Measurements from ENCODE around the gene PTPN22. TPM values are rescaled to one million over a fixed set of nuclear protein-coding genes. Genes with fewer than 3 reads are reported as not detected.

PTPN22 gene
- total RNA-seq, 1 experiment from 2014 or later = 0.89 TPM

DNA sequence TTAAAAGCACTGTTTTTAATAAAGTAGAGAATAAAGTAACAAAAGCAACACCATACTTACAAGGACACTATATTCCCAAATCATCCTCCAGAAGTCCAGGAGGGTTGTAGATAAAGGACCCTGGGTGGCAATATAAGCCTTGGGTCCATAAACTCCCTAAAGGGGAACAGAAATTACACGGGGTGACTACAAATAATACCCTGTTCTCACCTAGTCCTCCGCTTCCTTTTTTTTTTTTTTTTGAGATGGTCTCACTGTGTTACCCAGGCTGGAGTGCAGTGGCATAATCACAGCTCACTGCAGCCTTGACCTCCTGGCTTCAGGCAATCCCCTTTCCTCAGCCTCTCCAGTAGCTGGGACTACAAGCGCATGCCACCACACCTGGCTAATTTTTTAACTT, 13.1 kb downstream of the PTPN22 start:
- Mint-ChIP-seq H3K36me3 (ENCODE audit: insufficient read depth, unreplicated experiment) (no peaks in the 10 kb centered on the region), H3K4me3 (ENCODE audit: unreplicated experiment) (no peak overlapping the region), H3K9me3 (ENCODE audit: unreplicated experiment) (no peaks in the 10 kb centered on the region), H3K4me1 (ENCODE audit: insufficient read depth, unreplicated experiment) (peaks cover 23% of the 10 kb centered on the region), H3K27ac (ENCODE audit: low read depth, unreplicated experiment) (no peak overlapping the region), H3K27me3 (ENCODE audit: insufficient read depth, unreplicated experiment) (no peaks in the 10 kb centered on the region)
- no peak for DNase-seq (ENCODE audit: unreplicated experiment)
- ChIA-PET CTCF (interaction anchor here (0.6 to 1.2 kb wide), 2 partner anchors 23 to 27 kb away, joined by 3 read pairs; no protein-coding TSS in a partner anchor), POLR2A (no interaction called here)
- TF ChIP-seq, protein P1, sequence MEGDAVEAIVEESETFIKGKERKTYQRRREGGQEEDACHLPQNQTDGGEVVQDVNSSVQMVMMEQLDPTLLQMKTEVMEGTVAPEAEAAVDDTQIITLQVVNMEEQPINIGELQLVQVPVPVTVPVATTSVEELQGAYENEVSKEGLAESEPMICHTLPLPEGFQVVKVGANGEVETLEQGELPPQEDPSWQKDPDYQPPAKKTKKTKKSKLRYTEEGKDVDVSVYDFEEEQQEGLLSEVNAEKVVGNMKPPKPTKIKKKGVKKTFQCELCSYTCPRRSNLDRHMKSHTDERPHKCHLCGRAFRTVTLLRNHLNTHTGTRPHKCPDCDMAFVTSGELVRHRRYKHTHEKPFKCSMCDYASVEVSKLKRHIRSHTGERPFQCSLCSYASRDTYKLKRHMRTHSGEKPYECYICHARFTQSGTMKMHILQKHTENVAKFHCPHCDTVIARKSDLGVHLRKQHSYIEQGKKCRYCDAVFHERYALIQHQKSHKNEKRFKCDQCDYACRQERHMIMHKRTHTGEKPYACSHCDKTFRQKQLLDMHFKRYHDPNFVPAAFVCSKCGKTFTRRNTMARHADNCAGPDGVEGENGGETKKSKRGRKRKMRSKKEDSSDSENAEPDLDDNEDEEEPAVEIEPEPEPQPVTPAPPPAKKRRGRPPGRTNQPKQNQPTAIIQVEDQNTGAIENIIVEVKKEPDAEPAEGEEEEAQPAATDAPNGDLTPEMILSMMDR (IDR thresholded peaks at IDR 0.05; ENCODE audit: unreplicated experiment) = no peak
- intact Hi-C loops (cut with micrococcal nuclease) = no loop called here
- no TSS peak for BruUV-seq (replicated peaks)

DNA sequence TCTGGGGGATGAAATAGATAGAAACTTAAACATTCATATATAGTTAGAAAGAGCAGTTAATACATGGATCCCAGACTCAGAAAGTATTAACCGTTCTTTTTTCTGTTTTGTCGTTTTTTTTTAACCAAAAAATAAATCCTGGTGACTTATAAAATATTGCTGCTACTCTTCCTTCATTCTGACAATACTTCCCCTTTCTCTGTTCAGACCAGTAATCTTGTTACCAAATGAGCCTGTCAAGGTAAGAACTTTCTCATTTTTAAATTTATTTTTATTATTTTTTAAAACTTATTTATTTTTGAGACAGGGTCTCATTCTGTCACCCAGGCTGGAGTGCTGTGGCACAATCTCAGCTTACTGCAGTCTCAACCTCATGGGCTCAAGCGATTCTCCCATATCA, 13.7 kb downstream of the PTPN22 start:
- H3K27me3 Mint-ChIP-seq (ENCODE audit: insufficient read depth, unreplicated experiment) = no peaks in the 10 kb centered on the region
- intact Hi-C loops (cut with micrococcal nuclease) = no loop called here
- TF ChIP-seq, protein P1 (IDR thresholded peaks at IDR 0.05; ENCODE audit: unreplicated experiment) = no peak
- DNase-seq (ENCODE audit: unreplicated experiment) = no peak
- no peak overlapping the region for H3K27ac Mint-ChIP-seq (ENCODE audit: low read depth, unreplicated experiment)
- BruUV-seq (replicated peaks) = no TSS peak
- peaks cover 23% of the 10 kb centered on the region for H3K4me1 Mint-ChIP-seq (ENCODE audit: insufficient read depth, unreplicated experiment)
- CTCF ChIA-PET = interaction anchor here (0.6 to 2.6 kb wide), 2 partner anchors 12 to 28 kb away, joined by 3 to 9 read pairs; no protein-coding TSS in a partner anchor
- no peak overlapping the region for H3K4me3 Mint-ChIP-seq (ENCODE audit: unreplicated experiment)
- POLR2A ChIA-PET = no interaction called here
- no peaks in the 10 kb centered on the region for H3K9me3 Mint-ChIP-seq (ENCODE audit: unreplicated experiment)
- no peaks in the 10 kb centered on the region for H3K36me3 Mint-ChIP-seq (ENCODE audit: insufficient read depth, unreplicated experiment)

DNA sequence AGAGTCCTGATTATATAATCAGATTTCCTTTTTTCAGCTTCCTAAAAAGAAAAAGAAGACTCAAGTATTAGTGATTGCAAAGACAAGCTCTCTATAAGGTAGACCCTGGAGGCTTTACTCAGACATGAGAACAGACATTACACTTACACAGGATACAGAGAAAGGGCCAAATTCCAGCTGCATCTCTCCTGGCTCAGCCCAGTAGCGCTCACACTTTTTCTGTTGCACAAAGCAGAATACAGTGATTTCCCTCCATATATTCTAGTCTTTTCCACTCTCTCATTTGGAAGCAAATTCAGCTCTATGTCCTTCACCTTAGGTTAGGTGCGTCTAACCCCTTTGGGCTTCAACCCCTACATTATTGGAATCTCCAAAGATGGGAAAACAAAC, 15.1 kb downstream of the PTPN22 start:
- TF ChIP-seq, protein P1 (IDR thresholded peaks at IDR 0.05; ENCODE audit: unreplicated experiment) = no peak
- no peaks in the 10 kb centered on the region for H3K36me3 Mint-ChIP-seq (ENCODE audit: insufficient read depth, unreplicated experiment)
- DNase-seq (ENCODE audit: unreplicated experiment) = no peak
- H3K27me3 Mint-ChIP-seq (ENCODE audit: insufficient read depth, unreplicated experiment) = no peaks in the 10 kb centered on the region
- BruUV-seq (replicated peaks) = no TSS peak
- ChIA-PET CTCF (interaction anchor here (0.8 to 2.6 kb wide), 3 partner anchors 13 to 25 kb away, joined by 3 to 9 read pairs (median 5); no protein-coding TSS in a partner anchor), POLR2A (interaction anchor here (0.6 to 1.6 kb wide), 2 partner anchors 11 to 812 kb away, joined by 5 read pairs; no protein-coding TSS in a partner anchor)
- intact Hi-C loops (cut with micrococcal nuclease) = no loop called here
- H3K27ac Mint-ChIP-seq (ENCODE audit: low read depth, unreplicated experiment) = peak overlapping the region; percentile 19
- H3K4me3 Mint-ChIP-seq (ENCODE audit: unreplicated experiment) = no peak overlapping the region
- H3K4me1 Mint-ChIP-seq (ENCODE audit: insufficient read depth, unreplicated experiment) = peaks cover 18% of the 10 kb centered on the region
- H3K9me3 Mint-ChIP-seq (ENCODE audit: unreplicated experiment) = no peaks in the 10 kb centered on the region

DNA sequence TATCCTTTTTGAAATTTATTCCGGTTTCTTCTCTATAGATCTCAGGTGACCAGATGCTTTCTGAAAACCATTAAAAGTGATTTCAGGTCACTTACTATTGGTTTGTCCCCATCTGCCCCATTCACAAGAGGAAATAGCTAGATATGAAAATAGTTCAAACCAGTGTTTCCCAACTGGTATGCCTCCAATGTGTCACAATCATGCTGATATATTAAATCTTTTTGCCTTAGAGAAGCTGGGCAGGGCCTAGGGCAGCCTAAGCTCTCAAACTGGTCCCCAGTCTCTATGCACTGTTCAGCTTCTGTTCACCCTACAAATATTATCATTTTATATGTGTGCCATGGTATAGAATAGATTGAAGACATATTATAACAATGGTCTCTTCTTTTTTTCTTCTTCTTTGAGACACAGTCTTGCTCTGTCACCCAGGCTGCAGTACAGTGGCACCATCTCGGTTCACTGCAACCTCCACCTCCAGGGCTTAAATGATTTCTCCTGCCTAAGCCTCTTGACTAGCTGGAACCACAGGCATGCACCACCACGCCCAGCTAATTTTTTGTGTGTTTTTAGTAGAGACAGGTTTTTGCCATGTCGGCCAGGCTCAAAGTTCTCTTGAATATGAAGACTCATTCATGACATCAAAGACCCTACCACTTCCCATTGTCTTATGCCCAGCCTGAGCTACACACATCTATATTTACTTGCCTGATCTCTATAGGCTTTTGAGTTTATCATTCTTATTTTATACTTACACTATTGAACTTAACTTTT, 15.7 kb downstream of the PTPN22 start:
- H3K9me3 Mint-ChIP-seq (ENCODE audit: unreplicated experiment) = no peaks in the 10 kb centered on the region
- intact Hi-C loops (cut with micrococcal nuclease) = no loop called here
- no peak for DNase-seq (ENCODE audit: unreplicated experiment)
- no peaks in the 10 kb centered on the region for H3K27me3 Mint-ChIP-seq (ENCODE audit: insufficient read depth, unreplicated experiment)
- no peaks in the 10 kb centered on the region for H3K36me3 Mint-ChIP-seq (ENCODE audit: insufficient read depth, unreplicated experiment)
- peaks cover 12% of the 10 kb centered on the region for H3K4me1 Mint-ChIP-seq (ENCODE audit: insufficient read depth, unreplicated experiment)
- CTCF ChIA-PET = interaction anchor here (0.8 to 2.6 kb wide), 4 partner anchors 14 to 30 kb away, joined by 3 to 9 read pairs (median 4); no protein-coding TSS in a partner anchor
- H3K4me3 Mint-ChIP-seq (ENCODE audit: unreplicated experiment) = no peak overlapping the region
- H3K27ac Mint-ChIP-seq (ENCODE audit: low read depth, unreplicated experiment) = peak overlapping the region; percentile 19
- BruUV-seq (replicated peaks) = no TSS peak
- TF ChIP-seq, protein P1 (IDR thresholded peaks at IDR 0.05; ENCODE audit: unreplicated experiment) = no peak
- POLR2A ChIA-PET = interaction anchor here (1.6 kb wide), 1 partner anchor 11 kb away, joined by 5 read pairs; no protein-coding TSS in a partner anchor
